SHP77 (cell line): ENCODE results near the gene FBL.

Experiments
- DNase-seq, 2 experiments: peaks; one replicate each; lab custom pipeline; 2025; lab: John Stamatoyannopoulos, UW

Gene FBL

DNA sequence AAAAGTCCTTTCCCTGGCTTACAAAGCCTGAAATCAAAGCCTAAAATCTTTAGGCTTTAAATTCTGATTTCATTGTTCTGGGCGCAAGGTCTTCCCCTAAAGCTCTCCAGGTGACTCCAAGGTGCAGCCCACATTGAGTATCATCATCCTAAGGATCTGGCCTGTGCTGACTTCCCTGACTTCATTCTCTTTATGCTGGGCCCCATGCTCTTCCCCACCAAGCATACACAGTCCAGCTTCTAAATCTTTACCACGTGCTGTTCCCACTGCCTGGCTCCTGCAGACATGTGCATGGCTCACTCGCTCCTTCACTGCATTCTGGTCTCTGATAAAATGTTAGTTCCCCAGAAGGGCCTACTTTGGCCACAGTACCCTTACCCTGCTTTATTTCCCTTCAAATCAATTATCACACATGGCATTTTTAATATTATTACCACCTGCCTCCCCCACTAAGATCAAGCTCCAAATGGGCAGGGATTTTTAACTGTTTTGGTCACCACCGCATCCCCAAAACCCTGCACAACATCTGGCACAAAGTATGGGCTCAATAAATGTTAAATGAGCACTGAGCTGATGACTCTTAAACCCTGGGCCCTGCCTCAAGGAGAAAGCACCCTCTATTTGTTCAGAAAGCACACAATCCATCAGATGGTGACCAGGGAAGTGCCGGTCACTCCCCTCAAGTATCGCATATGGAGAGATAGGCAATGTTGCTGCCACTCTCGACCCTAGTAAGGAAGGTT, 3.3 kb downstream of the FBL start:
- no peak for DNase-seq

DNA sequence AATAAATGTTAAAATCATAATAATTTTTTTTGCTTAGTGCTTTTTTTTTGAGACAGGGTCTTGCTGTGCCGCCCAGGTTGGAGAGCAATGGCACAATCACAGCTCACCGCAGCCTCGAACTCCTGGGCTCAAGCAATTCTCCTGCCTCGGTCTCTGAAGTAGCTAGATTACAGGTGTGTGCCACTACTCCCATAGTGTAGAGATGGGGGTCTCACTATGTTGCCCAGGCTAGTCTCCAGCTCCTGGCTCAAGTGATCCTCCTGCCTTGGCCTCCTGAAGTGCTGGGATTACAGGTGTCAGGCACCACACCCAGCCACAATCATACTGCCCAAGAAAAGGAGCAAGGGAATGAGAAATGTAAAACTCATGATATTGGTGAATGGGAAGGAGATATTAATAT, 5.1 kb downstream of the FBL start:
- no peak for DNase-seq

DNA sequence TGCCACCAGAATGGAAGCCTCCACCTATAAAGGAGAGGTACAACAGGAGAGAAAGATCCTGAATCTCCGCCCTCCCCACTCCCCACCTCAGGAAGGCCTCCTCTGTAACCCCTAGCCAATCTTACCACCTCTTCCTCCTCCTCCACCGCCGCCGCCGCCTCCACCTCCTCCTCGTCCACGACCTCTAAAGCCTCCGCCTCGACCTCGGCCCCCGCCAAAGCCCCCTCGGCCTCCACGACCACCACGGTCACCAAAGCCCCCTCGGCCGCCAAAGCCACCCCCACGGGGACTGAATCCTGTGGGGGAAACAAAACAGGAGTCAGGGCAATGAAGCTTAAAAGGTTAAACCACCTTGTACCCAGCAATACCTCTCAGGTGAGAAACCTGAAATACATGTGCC, 5.7 kb downstream of the FBL start:
- DNase-seq, result no peak

DNA sequence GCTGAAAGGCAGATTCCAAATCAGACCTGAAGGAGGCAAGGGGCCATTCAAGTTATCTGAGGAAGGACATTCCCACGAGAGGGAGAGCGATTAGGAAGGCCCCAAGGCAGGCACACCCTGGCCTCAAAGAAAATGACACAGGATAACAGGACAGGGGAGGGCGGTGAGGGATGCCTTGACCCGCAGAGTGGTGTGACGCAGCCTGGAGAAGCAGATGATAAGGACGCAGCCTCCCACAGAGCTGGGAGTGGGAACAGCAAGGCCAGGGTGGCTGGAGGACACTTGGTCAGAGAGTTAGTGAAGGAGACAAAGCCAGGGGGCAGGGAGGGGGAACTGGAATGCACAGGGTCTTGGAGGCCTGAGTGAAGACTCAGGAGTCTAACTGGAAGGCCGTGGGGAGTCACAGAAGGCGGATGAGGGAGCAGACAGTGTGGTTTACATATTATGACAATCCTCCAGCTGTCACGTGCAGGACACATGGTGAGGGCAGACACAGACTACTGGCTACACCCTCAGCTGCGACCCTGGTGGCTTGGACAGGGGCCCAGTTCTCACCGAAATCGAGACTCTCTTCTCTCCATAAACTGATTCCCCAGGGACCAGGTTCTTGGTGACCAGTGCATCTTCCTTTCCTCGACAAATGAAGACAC, 6.4 kb downstream of the FBL start:
- no peak for DNase-seq

DNA sequence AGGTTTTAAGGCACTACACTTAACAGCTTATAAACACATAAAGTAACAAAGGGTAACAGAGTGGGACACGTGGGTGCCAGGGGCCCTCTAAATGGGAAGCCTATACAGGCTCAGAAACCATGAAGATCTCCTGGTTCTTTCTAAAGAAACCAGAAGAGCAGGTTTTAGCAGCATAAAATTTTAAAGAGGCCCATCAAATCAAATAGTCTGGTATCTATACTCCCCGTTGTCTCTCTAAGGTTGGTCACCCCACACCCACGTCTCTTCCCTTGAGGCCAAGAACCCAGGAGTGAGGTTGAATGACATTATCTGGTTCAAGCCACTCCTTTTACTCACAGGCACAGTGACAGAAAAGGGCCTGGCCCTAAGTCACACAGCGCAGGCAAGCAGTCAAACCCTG, 7.6 kb downstream of the FBL start:
- DNase-seq, result no peak

DNA sequence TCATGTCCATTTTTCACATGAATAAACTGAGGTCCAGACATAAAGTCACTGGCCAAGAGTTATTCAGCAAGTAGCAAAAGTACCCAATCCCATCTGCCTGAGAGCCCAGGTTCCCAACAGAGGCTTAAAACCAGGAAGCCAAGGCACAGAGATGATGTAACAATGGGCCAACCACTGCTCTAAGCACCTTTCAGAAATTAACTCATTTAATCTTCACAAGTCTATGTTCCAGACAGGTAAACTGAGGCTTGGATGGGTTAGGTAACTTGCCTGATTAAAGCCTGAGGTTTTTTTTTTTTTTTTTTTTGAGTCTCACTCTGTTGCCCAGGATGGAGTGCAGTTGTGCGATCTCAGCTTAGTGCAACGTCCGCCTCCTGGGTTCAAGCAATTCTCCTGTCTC, 8.2 kb downstream of the FBL start:
- no peak for DNase-seq

DNA sequence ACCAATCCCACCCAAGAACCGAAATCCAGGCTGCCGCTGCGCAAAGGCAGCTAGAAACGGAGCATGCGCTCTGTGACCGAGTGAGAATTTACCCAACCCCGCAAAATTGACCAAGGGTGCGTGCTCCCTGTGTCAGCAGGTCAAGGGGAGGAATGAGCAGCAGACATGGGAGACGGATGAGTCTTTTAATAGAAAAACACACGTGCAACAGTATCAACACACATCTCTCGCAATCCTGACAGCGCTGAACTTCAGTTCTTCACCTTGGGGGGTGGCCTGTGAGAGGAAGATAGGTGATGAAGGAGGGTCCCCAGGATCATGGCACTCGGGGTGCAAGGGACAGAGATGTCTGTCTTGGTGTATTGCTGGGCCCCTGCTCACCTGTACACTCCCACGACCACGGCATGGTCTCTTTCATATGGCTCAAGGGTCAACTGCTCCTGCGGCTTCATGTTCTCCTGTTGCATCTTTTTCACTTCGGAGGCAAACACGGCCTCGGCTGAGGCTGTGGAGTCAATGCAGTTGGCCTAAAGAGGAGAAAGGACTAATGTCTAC, 11.8 kb downstream of the FBL start:
- no peak for DNase-seq

DNA sequence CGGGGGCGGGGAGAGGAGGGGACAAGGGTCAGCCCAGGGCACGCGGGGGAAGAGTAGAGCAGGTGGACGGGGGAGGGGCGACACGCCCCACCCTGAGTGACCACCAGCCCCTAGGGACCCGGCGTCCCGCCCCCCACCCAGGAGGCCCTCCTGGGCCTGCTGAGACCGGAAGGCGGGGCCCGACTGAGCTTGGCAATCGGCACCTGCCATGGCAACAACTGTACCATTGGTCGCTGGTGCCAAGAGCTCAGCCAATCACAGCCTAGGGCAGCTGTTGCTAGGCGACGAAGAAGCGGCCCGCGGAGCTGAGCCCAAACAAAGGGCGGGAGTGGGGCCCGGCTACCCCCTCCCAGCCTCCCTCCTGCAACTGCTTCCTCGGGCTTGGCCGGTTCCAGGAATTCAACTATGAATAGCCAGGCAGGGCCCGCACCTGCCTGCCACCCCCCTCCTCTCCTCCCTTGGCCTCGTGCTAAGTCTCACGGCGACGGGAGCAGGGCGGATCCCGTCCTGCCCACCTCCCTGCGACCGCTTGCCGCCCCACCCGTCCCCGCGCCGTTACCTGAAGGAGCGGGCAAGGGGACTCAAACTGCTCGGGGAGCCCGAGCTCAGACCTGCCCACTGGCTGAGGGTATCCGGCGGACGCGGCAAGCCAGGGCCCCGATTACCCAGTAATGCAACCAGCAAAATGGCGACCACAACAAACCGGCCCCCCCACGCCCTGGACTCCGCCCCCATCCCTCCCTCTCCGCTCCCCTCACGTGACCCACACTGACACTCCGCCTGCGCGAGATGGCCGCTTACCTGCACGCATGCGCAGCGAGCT, 12.5 kb downstream of the FBL start, which contains the start of gene DYRK1B:
TSS of gene DYRK1B (minus strand) at position 699 of the 823 bp plus-strand sequence. CDS start 2,295 bp downstream, outside the sequence.
- DNase-seq, result peak; percentile 99 to 100

DNA sequence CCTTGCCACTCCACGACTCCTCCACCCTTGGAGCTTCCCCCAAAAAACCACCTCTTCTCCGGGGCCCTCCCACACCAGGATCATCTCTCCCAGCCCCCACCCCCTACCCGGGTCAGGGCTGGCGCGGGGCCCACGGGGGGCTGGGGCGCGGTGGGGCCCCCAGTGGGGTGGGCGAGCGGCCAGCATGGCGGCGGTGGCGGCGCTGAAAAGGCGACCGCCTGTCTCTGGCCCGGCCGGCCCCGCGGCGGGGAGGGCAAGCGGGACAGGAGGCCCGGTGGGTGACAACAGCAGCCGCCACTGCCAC, 13.1 kb downstream of the FBL start:
- no peak for DNase-seq

DNA sequence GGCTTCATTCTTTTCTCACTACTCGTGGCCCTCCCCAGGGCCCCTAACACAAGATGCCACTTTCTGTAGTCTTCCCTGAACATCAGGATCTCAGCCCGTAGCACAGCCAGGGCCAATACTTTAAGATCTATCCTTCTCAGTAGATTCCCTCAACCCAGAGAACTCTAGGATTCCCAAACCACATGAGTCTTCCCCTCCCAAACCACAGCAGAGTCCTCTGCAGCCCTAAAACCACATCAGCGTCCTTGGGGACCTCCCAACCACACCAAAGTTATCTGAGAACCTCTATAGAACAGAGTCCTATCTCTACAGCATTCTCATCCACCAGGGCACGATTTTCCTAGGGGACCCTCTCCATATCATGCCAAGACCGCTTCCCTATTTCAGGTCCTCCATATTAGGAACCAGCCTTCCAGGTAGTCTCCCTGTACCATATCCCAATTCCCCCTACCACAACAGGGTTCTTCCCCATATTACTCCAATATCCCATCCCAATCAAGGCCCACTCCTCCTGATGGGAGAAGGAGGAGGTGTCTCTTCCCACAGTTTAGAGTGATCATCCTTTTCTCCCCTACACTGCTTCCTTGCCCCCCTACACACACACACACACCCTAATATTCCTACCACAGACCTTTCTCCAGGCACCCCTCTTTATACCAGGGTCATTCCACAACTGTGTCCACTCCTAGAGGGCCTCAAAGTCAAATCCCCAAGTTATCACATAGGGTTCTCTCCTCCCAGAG, 13.7 kb downstream of the FBL start:
- DNase-seq, result no peak

DNA sequence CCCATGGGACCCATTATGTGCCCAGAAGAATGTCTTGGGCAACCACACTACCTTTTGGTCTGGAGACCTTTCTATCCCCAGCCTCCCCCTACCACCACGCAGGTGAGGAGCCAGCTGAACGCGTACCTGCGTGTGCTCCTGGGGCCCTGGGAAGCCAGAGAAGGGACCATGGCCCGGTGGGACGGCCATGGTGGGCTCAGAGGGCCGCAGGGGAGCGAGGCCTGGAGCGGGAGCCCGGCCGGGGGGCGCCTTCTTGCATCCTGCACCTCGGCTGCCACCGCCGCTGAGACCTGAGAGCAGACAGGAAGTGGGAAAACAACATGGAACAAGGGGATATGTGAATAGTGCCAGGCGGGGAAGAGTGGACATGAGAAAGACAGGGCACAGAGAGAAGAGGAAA, 14.5 kb downstream of the FBL start:
- DNase-seq, result no peak

DNA sequence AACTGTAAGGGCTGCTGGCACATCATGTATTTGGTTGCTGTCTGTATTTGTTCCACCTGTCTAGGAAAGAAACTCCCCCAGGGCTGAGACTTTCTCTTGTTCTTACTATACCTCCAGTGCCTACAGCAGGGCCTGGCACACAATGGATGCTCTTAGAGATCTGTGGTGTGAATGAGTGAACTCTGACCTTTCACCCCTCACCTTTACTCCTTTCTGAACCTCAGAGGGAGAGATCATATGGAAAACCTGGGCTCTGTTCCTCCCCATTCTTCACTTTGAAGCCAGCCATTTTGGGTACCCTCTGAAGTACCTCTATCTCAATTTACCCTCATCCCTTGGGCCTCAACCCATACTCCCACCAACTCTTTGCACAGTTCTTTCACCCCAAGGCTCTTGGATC, 15.3 kb downstream of the FBL start:
- DNase-seq, result no peak

DNA sequence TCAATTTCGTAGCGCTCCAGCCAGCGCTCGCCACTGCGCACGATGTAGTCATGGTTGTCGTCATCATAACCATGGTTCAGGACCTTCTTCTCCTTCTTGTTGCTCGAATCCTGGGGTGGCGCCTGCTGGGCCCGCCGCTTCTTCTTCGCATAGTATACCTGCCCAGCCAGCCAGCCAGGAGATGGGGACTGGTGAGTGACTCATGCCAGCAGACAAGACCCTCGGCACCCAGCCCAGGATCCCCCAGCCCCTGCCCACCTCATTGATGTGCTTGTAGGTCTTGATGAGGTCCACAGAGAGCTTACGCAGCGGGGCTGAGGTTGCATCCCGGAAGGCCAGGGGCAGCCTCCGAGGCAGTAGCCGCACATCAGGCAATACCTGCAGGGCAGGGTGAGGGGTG, 15.8 kb downstream of the FBL start:
- no peak for DNase-seq

DNA sequence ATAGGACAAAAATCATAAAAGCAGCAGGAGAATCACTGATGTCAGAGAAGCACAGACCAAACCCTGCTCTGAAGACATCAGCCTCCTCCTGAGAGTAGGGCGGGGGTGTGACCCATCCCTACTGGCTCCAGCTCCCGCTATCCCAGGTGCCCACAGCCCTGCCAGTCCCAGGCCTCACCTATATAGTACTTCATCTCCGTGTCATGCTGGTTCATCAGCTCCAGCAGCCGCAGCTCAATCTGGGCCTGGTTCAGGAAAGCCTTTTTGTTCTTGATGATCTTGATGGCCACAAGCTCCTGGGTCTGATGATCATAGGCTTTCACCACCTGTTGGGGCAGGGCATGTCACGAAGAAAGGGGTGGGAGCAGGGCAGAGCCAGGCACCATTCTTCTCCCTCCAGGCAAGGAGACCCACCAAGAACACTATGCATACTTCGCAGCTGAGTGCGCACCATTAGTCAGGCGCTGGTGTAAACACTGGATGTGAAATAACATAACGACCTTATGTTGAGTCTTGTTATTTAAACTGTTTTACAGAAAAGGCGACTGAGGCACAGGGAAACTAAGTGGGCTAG, 16.4 kb downstream of the FBL start:
- no peak for DNase-seq

DNA sequence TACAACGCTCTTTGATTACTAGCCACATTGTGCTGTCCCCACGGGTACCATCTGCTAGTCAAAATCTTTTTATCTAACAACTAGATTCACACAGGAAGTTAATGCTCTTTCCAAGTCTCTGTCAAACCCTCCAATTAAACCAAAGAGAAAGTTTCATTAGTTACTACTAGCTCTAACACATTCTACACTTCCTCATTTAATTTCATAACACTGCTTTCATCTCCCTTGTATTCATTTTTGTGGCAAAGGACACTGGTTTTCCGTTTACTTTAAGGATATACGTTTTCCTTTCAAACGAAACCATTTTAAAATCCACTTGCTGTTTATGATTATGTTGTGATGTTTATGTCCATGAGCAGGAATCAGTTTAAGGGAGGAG, 17.5 kb downstream of the FBL start:
- DNase-seq, result no peak

DNA sequence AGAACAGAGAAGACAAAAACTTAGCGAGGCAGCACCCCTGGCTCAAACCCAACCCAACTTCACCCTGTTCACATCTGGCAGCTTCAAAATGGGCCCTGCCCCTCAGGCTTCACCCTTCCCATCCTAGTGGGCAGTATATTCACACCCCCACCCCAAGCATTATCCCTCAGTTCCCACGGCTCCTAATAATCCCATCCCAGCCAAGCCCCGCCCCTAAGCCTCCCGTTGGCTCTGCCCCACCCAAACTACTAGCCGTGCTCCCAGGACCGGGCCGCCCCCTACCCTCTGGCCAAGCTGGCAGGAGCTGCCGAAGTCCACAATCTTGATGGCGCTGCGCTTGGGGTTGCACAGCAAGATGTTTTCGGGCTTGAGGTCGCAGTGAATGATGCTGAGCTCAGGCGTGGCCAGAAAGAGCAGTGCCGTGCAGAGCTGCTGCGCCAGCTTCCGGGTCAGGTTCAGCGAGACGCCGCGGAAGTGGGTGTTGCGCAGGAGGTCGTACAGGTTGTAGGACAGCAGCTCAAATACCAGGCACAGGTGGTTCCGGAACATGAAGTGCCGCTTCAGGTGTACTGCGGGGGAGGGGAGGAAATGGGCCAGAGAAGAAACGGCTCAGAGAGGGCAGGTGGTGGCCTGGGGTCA, 18.0 kb downstream of the FBL start:
- DNase-seq, result peak; percentile 77 to 90

DNA sequence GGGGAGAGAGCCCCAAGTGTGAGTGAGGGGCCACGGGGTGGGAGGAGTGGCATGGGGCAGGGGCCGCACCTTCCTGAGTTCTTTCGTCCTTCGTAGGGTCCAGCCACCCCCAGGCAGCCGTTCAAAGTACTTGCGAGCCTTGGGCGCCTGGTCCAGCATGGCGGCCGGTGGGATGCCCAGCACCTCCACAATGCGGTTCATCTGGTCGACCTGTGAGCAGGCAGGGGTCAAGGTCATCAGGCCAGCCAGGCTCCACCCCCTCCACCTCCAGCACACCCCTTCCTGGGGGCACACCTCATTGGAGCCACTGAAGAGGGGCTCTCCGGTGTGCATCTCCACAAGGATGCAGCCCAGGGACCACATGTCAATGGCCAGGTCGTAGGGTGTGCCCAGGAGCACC, 19.0 kb downstream of the FBL start:
- no peak for DNase-seq

DNA sequence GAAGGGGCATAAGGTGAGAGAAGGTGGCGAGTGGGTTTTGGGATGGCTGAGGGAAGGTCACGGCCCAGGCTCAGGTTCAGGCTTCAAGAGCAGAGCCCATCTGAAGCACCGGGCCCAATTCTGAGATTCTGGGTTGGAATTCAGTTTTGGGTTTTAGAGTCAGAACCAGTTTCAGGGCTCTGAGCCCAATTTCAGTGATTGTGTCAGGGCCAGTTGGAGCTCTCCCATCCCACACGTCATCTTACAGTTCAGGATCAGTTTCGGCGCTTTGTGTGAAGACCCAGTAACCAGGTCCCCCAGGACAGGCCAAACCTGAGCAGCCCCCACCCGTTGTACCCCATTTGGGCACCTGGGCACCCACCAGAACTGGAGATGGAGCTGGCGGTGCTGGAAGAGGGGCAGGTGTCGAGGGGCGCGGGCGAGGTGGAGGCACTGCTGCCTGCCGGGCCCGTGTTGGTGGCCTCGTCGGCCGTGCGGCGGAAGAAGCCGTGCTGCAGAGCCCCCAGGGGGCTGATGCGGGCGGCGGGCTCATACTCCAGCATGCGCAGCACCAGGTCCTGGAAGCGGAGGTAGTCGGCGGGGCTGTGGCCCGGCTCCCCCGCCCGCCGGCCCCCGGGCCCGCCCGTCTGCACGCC, 19.8 kb downstream of the FBL start:
- no peak for DNase-seq

DNA sequence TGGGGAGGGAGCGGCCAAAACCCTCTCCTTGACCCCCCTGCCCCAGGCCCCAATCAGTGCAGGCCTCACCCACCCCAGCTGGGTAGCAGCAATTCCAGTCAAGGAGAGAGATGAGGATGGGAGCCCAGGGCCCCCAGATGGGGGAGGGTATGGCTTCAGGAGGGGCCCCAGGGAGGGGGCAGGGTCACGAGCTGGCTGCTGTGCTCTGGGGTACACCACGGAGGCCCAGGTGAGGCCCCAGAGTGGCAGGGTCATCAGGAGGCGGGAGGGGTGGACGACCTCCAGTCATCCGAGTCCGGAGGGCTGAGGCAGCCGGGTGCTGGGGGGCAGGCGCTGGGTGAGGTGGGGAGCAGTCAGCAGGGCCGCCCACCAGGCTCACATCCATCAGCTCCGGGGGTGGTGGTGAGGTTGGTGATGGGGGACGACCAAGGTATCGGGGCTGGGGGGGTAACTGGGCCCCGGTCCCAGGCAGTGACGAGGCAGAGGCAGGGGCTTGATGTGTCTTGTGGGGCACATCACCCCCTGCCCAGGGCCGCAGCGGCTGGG, 20.6 kb downstream of the FBL start:
- DNase-seq, result no peak

DNA sequence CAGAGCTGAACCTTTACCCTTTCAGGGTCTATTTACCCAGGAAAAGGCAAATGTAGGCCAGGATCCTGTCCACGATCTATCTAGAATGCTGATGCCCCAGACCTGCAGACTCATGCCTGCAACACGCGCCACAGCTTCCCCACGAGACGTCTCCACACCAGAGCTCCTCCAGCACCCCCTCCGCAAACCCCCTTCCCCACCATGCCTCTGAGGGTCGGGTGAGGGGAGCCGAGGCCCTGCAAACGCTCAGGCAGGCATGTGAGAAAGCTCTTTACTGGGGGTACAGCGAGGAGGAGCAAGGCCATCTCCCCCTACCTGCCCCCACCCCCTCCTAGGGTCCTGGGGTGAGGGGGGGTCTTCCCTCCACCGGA, 21.1 kb downstream of the FBL start:
- DNase-seq, result no peak
